GM15510 (cell line): Measurements from ENCODE around the gene TAL1.

Experiments
- POLR2A ChIP-seq: IDR thresholded peaks from 3 replicates; pipeline ENCODE4 v1.6.1; 2011; ENCODE audit warnings: borderline replicate concordance; ENCODE audit not compliant: insufficient read length; ENCODE audit errors: extremely low read depth

TAL1 gene

GRCh38 chr1:47232187-47232874, at the start of gene TAL1:
Gene TAL1, minus strand, starts transcription at chr1:47232225. Its CDS starts 6,337 bp downstream, at chr1:47225888.
- no peak for TF ChIP-seq POLR2A

GRCh38 chr1:47280142-47280541, 48.1 kb upstream of the TAL1 start:
- TF ChIP-seq POLR2A, result no peak

GRCh38 chr1:47276850-47277249, 44.8 kb upstream of the TAL1 start:
- no peak for TF ChIP-seq POLR2A

- TF ChIP-seq POLR2A, result no peak
These were observed 30.9 kb upstream of the TAL1 start for GRCh38 chr1:47262787-47263413.

GRCh38 chr1:47257224-47257623, 25.2 kb upstream of the TAL1 start:
- no peak for TF ChIP-seq POLR2A

GRCh38 chr1:47252795-47253194, 20.8 kb upstream of the TAL1 start:
- TF ChIP-seq POLR2A, result no peak

- TF ChIP-seq POLR2A, result no peak
These were observed 20.3 kb upstream of the TAL1 start for GRCh38 chr1:47252369-47252768.

GRCh38 chr1:47249755-47250154, 17.7 kb upstream of the TAL1 start:
- no peak for TF ChIP-seq POLR2A

GRCh38 chr1:47244339-47244862, 12.4 kb upstream of the TAL1 start:
- no peak for TF ChIP-seq POLR2A

- no peak for TF ChIP-seq POLR2A
These were observed 11.9 kb upstream of the TAL1 start for GRCh38 chr1:47243910-47244309.

GRCh38 chr1:47241114-47242113, 9.4 kb upstream of the TAL1 start:
- TF ChIP-seq POLR2A, result no peak

- TF ChIP-seq POLR2A, result no peak
These were observed 7.0 kb upstream of the TAL1 start for GRCh38 chr1:47238935-47239592.

- TF ChIP-seq POLR2A, result no peak
These were observed 3.8 kb upstream of the TAL1 start for GRCh38 chr1:47235806-47236205.

GRCh38 chr1:47235241-47235681, 3.2 kb upstream of the TAL1 start:
- no peak for TF ChIP-seq POLR2A
